ENCODE measurements around the gene LXN. TPM values are rescaled to one million over a fixed set of nuclear protein-coding genes. Genes with fewer than 3 reads are reported as not detected.

Gene LXN
- total RNA-seq = 1 to 10 TPM; 8.8 to 10.0 TPM
- 8.5 TPM for polyA plus RNA-seq (2013, experiment 1 of 2)
- 8.9 TPM for polyA plus RNA-seq (2013, experiment 2 of 2)
- long read RNA-seq, experiment 1, transcript LXN-201 (6 exons, 1,116 nt) = major isoform, 12 of 12 reads
- long read RNA-seq, experiment 1, partial matches to known transcripts = 0 of 12 reads
- long read RNA-seq, experiment 1, other reads (novel, unspliced or antisense) = 0 of 12 reads
- long read RNA-seq, experiment 2, transcript LXN-201 (6 exons, 1,116 nt) = major isoform, 13 of 13 reads
- long read RNA-seq, experiment 2, partial matches to known transcripts = 0 of 13 reads
- long read RNA-seq, experiment 2, other reads (novel, unspliced or antisense) = 0 of 13 reads
- long read RNA-seq, experiment 3, transcript LXN-201 (6 exons, 1,116 nt) = major isoform, 20 of 21 reads
- long read RNA-seq, experiment 3, partial matches to known transcripts = 0 of 21 reads
- long read RNA-seq, experiment 3, other reads (novel, unspliced or antisense) = 1 of 21 reads
- long read RNA-seq, experiment 4, transcript LXN-201 (6 exons, 1,116 nt) = major isoform, 12 of 12 reads
- long read RNA-seq, experiment 4, partial matches to known transcripts = 0 of 12 reads
- long read RNA-seq, experiment 4, other reads (novel, unspliced or antisense) = 0 of 12 reads

- peak within 1 kb of the TSS; percentile 84 for H3K4me3 ChIP-seq (ENCODE audit: low read length)
- no peaks in the 10 kb centered on the region for H3K9me3 ChIP-seq (ENCODE audit: control insufficient read depth, low read length)
- no peaks in the 10 kb centered on the region for H3K4me1 ChIP-seq (ENCODE audit: control insufficient read depth, insufficient read depth, low read length)
- no peaks in the 10 kb centered on the region for H3K27me3 ChIP-seq (ENCODE audit: control insufficient read depth, insufficient read depth, low read length, poor library complexity, severe bottlenecking)
- H3K36me3 ChIP-seq (ENCODE audit: control insufficient read depth, insufficient read depth, low read length) = peaks cover 20% of the 10 kb centered on the region
- TF ChIP-seq, protein P1, sequence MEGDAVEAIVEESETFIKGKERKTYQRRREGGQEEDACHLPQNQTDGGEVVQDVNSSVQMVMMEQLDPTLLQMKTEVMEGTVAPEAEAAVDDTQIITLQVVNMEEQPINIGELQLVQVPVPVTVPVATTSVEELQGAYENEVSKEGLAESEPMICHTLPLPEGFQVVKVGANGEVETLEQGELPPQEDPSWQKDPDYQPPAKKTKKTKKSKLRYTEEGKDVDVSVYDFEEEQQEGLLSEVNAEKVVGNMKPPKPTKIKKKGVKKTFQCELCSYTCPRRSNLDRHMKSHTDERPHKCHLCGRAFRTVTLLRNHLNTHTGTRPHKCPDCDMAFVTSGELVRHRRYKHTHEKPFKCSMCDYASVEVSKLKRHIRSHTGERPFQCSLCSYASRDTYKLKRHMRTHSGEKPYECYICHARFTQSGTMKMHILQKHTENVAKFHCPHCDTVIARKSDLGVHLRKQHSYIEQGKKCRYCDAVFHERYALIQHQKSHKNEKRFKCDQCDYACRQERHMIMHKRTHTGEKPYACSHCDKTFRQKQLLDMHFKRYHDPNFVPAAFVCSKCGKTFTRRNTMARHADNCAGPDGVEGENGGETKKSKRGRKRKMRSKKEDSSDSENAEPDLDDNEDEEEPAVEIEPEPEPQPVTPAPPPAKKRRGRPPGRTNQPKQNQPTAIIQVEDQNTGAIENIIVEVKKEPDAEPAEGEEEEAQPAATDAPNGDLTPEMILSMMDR (conservative IDR thresholded peaks at IDR 0.05) = peak; percentile 88
- H3K27ac ChIP-seq (ENCODE audit: low read depth, low read length) = no peak within 1 kb of the TSS
- H3K4me3 Mint-ChIP-seq = peak within 1 kb of the TSS; percentile 83
- H3K27ac Mint-ChIP-seq = peak within 1 kb of the TSS; percentile 96
- no peaks in the 10 kb centered on the region for H3K9me3 Mint-ChIP-seq
- peak within 1 kb of the TSS; percentile 56 for H3K9ac ChIP-seq (ENCODE audit: extremely low read depth, low read length, poor library complexity, severe bottlenecking)
- DNase-seq = peak; percentile 98
- peaks cover 8% of the 10 kb centered on the region for H3K36me3 Mint-ChIP-seq (ENCODE audit: low read depth)
- peaks cover 14% of the 10 kb centered on the region for H3K4me1 Mint-ChIP-seq
- H3K27me3 Mint-ChIP-seq (ENCODE audit: insufficient read depth) = no peaks in the 10 kb centered on the region
- WGBS, 2 experiments (ENCODE audit: insufficient coverage in 1 of 2, insufficient read length in 1 of 2) = 14 to 25% methylated on average over 16 to 30 of the region's 30 CpGs
Measured at GRCh38 chr3:158672215-158673176, at the start of gene LXN. Gene LXN (minus strand): TSS chr3:158672648. CDS start chr3:158672478, 170 bp downstream.

DNA sequence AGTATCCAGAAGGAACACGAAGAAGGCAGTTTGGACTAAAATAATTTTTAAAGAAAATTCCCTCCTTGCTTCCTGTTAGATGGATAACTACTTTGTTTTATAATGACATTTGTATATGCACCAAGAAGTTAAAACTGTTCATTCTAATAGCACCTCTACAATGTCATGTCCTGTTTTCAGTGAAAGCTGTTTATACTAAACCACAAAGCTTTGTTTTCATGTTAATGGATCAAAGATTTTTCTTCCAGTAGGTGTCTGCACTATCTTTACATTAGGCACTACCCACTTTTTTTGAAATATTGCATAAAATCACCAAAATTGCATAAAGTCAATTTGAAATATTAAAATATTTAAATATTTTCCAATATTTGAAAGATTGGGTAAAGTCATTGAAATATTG lies 49.7 kb upstream of the LXN start:
- Histone ChIP-seq H3K4me1 (ENCODE audit: control insufficient read depth, insufficient read depth, low read length) (no peaks in the 10 kb centered on the region), H3K27ac (ENCODE audit: low read depth, low read length) (no peak overlapping the region), H3K4me3 (ENCODE audit: low read length) (no peak overlapping the region), H3K9me3 (ENCODE audit: control insufficient read depth, low read length) (no peaks in the 10 kb centered on the region), H3K27me3 (ENCODE audit: control insufficient read depth, insufficient read depth, low read length, poor library complexity, severe bottlenecking) (no peaks in the 10 kb centered on the region), H3K36me3 (ENCODE audit: control insufficient read depth, insufficient read depth, low read length) (no peaks in the 10 kb centered on the region), H3K9ac (ENCODE audit: extremely low read depth, low read length, poor library complexity, severe bottlenecking) (no peak overlapping the region)
- no CpG with 5 or more reads among the region's 1 CpG for WGBS, 2 experiments (ENCODE audit: insufficient coverage in 1 of 2, insufficient read length in 1 of 2)
- peaks cover 9% of the 10 kb centered on the region for H3K36me3 Mint-ChIP-seq (ENCODE audit: low read depth)
- H3K27me3 Mint-ChIP-seq (ENCODE audit: insufficient read depth) = no peaks in the 10 kb centered on the region
- H3K4me3 Mint-ChIP-seq = no peak overlapping the region
- H3K27ac Mint-ChIP-seq = no peak overlapping the region
- H3K4me1 Mint-ChIP-seq = peaks cover 3% of the 10 kb centered on the region
- TF ChIP-seq, protein P1 (conservative IDR thresholded peaks at IDR 0.05) = no peak
- no peaks in the 10 kb centered on the region for H3K9me3 Mint-ChIP-seq
- DNase-seq = no peak

DNA sequence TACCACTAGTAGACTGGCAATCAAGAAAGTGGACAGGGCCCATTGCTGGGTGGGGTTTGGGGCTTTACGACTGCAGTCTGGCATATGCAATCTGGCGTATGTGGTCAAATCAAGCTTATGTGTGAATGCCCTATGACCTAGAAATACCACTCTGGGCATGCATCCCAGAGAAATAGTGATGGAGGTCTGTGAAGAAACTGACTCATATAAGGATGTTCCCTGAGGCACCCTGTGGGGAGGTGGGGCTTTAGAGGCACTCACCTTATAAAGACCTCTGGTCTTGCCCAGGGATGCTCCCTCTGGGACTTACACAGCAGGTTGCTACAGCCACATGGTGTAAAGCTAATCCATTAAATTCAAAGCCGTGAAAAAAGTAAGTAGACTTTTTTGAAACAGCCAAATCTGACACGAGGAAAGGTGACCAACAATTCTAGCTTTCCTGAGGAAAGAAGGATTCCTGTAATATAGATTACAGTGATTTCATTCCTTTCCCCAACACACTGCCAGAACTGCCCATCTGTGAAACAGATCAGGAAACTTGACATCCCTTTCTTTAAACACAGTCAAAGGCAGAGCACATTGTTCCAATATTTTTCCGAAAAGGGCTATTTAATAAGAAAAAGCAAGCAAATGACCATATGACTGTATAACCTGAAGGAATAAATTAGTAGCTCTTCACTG lies 46.2 kb upstream of the LXN start:
- Mint-ChIP-seq H3K27ac (no peak overlapping the region), H3K4me1 (peaks cover 6% of the 10 kb centered on the region)

More for the DNA sequence above, 46.2 kb upstream of the LXN start:
- Mint-ChIP-seq H3K9me3 (no peaks in the 10 kb centered on the region), H3K4me3 (no peak overlapping the region), H3K36me3 (ENCODE audit: low read depth) (peaks cover 9% of the 10 kb centered on the region), H3K27me3 (ENCODE audit: insufficient read depth) (no peaks in the 10 kb centered on the region)
- Histone ChIP-seq H3K9me3 (ENCODE audit: control insufficient read depth, low read length) (no peaks in the 10 kb centered on the region), H3K27ac (ENCODE audit: low read depth, low read length) (no peak overlapping the region), H3K27me3 (ENCODE audit: control insufficient read depth, insufficient read depth, low read length, poor library complexity, severe bottlenecking) (no peaks in the 10 kb centered on the region), H3K4me3 (ENCODE audit: low read length) (no peak overlapping the region), H3K4me1 (ENCODE audit: control insufficient read depth, insufficient read depth, low read length) (no peaks in the 10 kb centered on the region), H3K9ac (ENCODE audit: extremely low read depth, low read length, poor library complexity, severe bottlenecking) (no peak overlapping the region), H3K36me3 (ENCODE audit: control insufficient read depth, insufficient read depth, low read length) (no peaks in the 10 kb centered on the region)
- 91 to 96% methylated on average over 4 to 5 of the region's 5 CpGs for WGBS, 2 experiments (ENCODE audit: insufficient coverage in 1 of 2, insufficient read length in 1 of 2)
- TF ChIP-seq, protein P1 (conservative IDR thresholded peaks at IDR 0.05) = no peak
- no peak for DNase-seq
